HUES6 (cell line): ENCODE measurements around the gene PFN4.

Source experiments
- H3K27ac ChIP-seq: 2 replicates; pipeline ENCODE4 v1.7.0; 2013; ENCODE audit warnings: low read depth, mild to moderate bottlenecking, low read length, inconsistent platforms
- H3K27me3 ChIP-seq: 2 replicates; pipeline ENCODE4 v1.6.1; 2013; ENCODE audit warnings: low read length; ENCODE audit not compliant: control insufficient read depth, insufficient read depth
- H3K36me3 ChIP-seq: 2 replicates; pipeline ENCODE4 v1.6.1; 2013; ENCODE audit warnings: low read length; ENCODE audit not compliant: control insufficient read depth, insufficient read depth
- H3K4me1 ChIP-seq: 2 replicates; pipeline ENCODE4 v1.6.1; 2013; ENCODE audit warnings: low read length; ENCODE audit not compliant: control insufficient read depth, insufficient read depth
- H3K4me3 ChIP-seq: 2 replicates; pipeline ENCODE4 v1.5.1; 2013; ENCODE audit warnings: low read depth, low read length
- H3K9ac ChIP-seq: one replicate; pipeline ENCODE4 v1.6.1; 2013; ENCODE audit warnings: mild to moderate bottlenecking, low read length
- H3K9me3 ChIP-seq: 2 replicates; pipeline ENCODE4 v1.6.1; 2013; ENCODE audit warnings: low read depth, low read length; ENCODE audit not compliant: control insufficient read depth, insufficient read depth

Gene PFN4

GRCh38 chr2:24080701-24081100 lies 42.4 kb downstream of the PFN4 start:
- Histone ChIP-seq H3K27me3 (no peaks in the 10 kb centered on the region), H3K9me3 (no peaks in the 10 kb centered on the region), H3K27ac (no peak overlapping the region), H3K4me1 (peaks cover 12% of the 10 kb centered on the region), H3K4me3 (no peak overlapping the region), H3K9ac (no peak overlapping the region), H3K36me3 (peaks cover 22% of the 10 kb centered on the region)

- no peaks in the 10 kb centered on the region for H3K27me3 ChIP-seq
- no peak overlapping the region for H3K27ac ChIP-seq
- peak overlapping the region; percentile 62 for H3K9ac ChIP-seq
- H3K4me3 ChIP-seq, result peak overlapping the region; percentile 83
- H3K4me1 ChIP-seq, result peaks cover 6% of the 10 kb centered on the region
- H3K36me3 ChIP-seq, result peaks cover 30% of the 10 kb centered on the region
- H3K9me3 ChIP-seq, result no peaks in the 10 kb centered on the region
Observed at GRCh38 chr2:24077879-24078278, 45.3 kb downstream of the PFN4 start.

- H3K27ac ChIP-seq, result 0 out of 2 replicates have a peak overlapping the region, but pooled peaks have one; percentile 13
- H3K9ac ChIP-seq, result peak overlapping the region; percentile 62
- peaks cover 5% of the 10 kb centered on the region for H3K4me1 ChIP-seq
- no peaks in the 10 kb centered on the region for H3K27me3 ChIP-seq
- H3K4me3 ChIP-seq, result peak overlapping the region; percentile 83
- no peaks in the 10 kb centered on the region for H3K9me3 ChIP-seq
- H3K36me3 ChIP-seq, result peaks cover 30% of the 10 kb centered on the region
Observed at GRCh38 chr2:24077535-24077877, 45.6 kb downstream of the PFN4 start.

GRCh38 chr2:24076849-24077534 lies 46.1 kb downstream of the PFN4 start:
- peaks cover 29% of the 10 kb centered on the region for H3K36me3 ChIP-seq
- H3K4me1 ChIP-seq, result peaks cover 5% of the 10 kb centered on the region
- 0 out of 2 replicates have a peak overlapping the region, but pooled peaks have one; percentile 13 for H3K27ac ChIP-seq
- H3K9me3 ChIP-seq, result no peaks in the 10 kb centered on the region
- H3K9ac ChIP-seq, result peak overlapping the region; percentile 62
- H3K4me3 ChIP-seq, result peak overlapping the region; percentile 83
- no peaks in the 10 kb centered on the region for H3K27me3 ChIP-seq

- Histone ChIP-seq H3K4me1 (peaks cover 5% of the 10 kb centered on the region), H3K27ac (peak within 1 kb of the TSS; percentile 28; the same call in 1 of the 2 replicates), H3K36me3 (peaks cover 27% of the 10 kb centered on the region), H3K9ac (peak within 1 kb of the TSS; percentile 84), H3K9me3 (no peaks in the 10 kb centered on the region), H3K4me3 (peak within 1 kb of the TSS; percentile 83), H3K27me3 (no peaks in the 10 kb centered on the region)
Observed at GRCh38 chr2:24075915-24076848, 47.0 kb downstream of the PFN4 start, which contains the start of gene SF3B6. TSS of gene SF3B6 (minus strand) at chr2:24076326. CDS start at chr2:24076229, 97 bp downstream.

GRCh38 chr2:24075259-24075658 lies 47.9 kb downstream of the PFN4 start:
- Histone ChIP-seq H3K4me3 (peak overlapping the region; percentile 83), H3K27ac (no peak overlapping the region), H3K27me3 (no peaks in the 10 kb centered on the region), H3K36me3 (peaks cover 31% of the 10 kb centered on the region), H3K9me3 (no peaks in the 10 kb centered on the region), H3K9ac (peak overlapping the region; percentile 84), H3K4me1 (peaks cover 5% of the 10 kb centered on the region)

GRCh38 chr2:24073816-24074215 lies 49.3 kb downstream of the PFN4 start:
- Histone ChIP-seq H3K4me3 (no peak overlapping the region), H3K27me3 (no peaks in the 10 kb centered on the region), H3K36me3 (peaks cover 37% of the 10 kb centered on the region)

GRCh38 chr2:24072259-24072658 lies 50.9 kb downstream of the PFN4 start:
- Histone ChIP-seq H3K36me3 (peaks cover 51% of the 10 kb centered on the region), H3K4me1 (no peaks in the 10 kb centered on the region), H3K27ac (no peak overlapping the region), H3K9ac (no peak overlapping the region), H3K4me3 (no peak overlapping the region), H3K27me3 (no peaks in the 10 kb centered on the region), H3K9me3 (no peaks in the 10 kb centered on the region)

More at GRCh38 chr2:24073816-24074215, 49.3 kb downstream of the PFN4 start:
- Histone ChIP-seq H3K9ac (no peak overlapping the region), H3K4me1 (peaks cover 5% of the 10 kb centered on the region), H3K9me3 (no peaks in the 10 kb centered on the region), H3K27ac (no peak overlapping the region)

- no peaks in the 10 kb centered on the region for H3K27me3 ChIP-seq
- no peak overlapping the region for H3K9ac ChIP-seq
- H3K36me3 ChIP-seq, result peaks cover 77% of the 10 kb centered on the region
- H3K27ac ChIP-seq, result no peak overlapping the region
- no peaks in the 10 kb centered on the region for H3K9me3 ChIP-seq
- no peak overlapping the region for H3K4me3 ChIP-seq
- H3K4me1 ChIP-seq, result no peaks in the 10 kb centered on the region
Observed at GRCh38 chr2:24065341-24065740, 57.8 kb downstream of the PFN4 start.
